Activated effector memory CD4-positive, alpha-beta T cell treated with Interleukin-2 at 50 U/mL for 16 hours (primary cell): ENCODE data around the gene P3H2.

Source experiments
- DNase-seq: peaks from one replicate; pipeline ENCODE4 v3.0.0-alpha.2; 2020

The P3H2 gene

GRCh38 chr3:189937302-189938127 is 183.2 kb downstream of the P3H2 start:
- no peak for DNase-seq

GRCh38 chr3:189936201-189936945 is 184.3 kb downstream of the P3H2 start:
- DNase-seq = no peak

GRCh38 chr3:189927975-189928895 is 192.5 kb downstream of the P3H2 start:
- no peak for DNase-seq

- no peak for DNase-seq
These were observed 198.9 kb downstream of the P3H2 start for GRCh38 chr3:189921770-189922169.

GRCh38 chr3:189914799-189915198 is 205.9 kb downstream of the P3H2 start:
- DNase-seq = no peak

- DNase-seq = no peak
These were observed 209.7 kb downstream of the P3H2 start for GRCh38 chr3:189911001-189911400.

- no peak for DNase-seq
These were observed 211.1 kb downstream of the P3H2 start for GRCh38 chr3:189909573-189909972.

GRCh38 chr3:189909139-189909538 is 211.6 kb downstream of the P3H2 start:
- DNase-seq = no peak

GRCh38 chr3:189908646-189909045 is 212.1 kb downstream of the P3H2 start:
- DNase-seq = no peak

- no peak for DNase-seq
These were observed 212.9 kb downstream of the P3H2 start for GRCh38 chr3:189907803-189908202.
